Panc1 (cell line): ENCODE measurements around the gene MSLN.

Experiments used
- POLR2AphosphoS5 ChIP-seq: IDR thresholded peaks from 2 replicates; pipeline ENCODE4 v1.6.1; 2012; ENCODE audit warnings: mild to moderate bottlenecking, low read depth, low read length, moderate library complexity
- TCF7L2 ChIP-seq: IDR thresholded peaks from 2 replicates; pipeline ENCODE4 v1.6.1; 2011; ENCODE audit warnings: mild to moderate bottlenecking, low read depth, low read length, inconsistent platforms
- TF ChIP-seq, protein P1 (sequence below): fragments of 450-650 bp; IDR thresholded peaks from 2 replicates; pipeline ENCODE4 v1.5.1; 2017; ENCODE audit warnings: mild to moderate bottlenecking

- TF ChIP-seq, protein P1, sequence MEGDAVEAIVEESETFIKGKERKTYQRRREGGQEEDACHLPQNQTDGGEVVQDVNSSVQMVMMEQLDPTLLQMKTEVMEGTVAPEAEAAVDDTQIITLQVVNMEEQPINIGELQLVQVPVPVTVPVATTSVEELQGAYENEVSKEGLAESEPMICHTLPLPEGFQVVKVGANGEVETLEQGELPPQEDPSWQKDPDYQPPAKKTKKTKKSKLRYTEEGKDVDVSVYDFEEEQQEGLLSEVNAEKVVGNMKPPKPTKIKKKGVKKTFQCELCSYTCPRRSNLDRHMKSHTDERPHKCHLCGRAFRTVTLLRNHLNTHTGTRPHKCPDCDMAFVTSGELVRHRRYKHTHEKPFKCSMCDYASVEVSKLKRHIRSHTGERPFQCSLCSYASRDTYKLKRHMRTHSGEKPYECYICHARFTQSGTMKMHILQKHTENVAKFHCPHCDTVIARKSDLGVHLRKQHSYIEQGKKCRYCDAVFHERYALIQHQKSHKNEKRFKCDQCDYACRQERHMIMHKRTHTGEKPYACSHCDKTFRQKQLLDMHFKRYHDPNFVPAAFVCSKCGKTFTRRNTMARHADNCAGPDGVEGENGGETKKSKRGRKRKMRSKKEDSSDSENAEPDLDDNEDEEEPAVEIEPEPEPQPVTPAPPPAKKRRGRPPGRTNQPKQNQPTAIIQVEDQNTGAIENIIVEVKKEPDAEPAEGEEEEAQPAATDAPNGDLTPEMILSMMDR, result no peak
- TF ChIP-seq TCF7L2 (no peak), POLR2AphosphoS5 (no peak)
These were observed 41.9 kb downstream of the MSLN start for GRCh38 chr16:802461-802860.
